ENCODE data around the gene FSTL4.

Gene FSTL4

DNA sequence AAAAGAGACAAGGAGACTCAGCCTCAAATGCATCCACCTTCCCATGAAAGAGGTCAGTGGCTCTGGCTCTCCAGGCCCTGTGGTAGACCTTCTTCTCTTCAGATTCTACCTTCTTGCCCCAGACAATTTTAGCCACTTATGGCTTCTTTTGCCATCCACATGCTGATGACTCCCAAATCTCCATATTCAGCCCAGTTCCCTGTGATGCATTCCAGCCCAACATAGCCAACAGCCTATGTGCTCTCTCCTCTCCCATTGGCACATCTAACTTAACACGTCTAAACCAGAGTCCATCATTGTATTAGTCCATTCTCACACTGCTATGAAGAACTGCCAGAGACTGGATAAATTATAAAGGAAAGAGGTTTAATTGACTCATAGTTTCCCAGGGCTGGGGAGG, 108.8 kb downstream of the FSTL4 start:
- no peak for DNase-seq (ENCODE audit: low read depth)
- no peak for TF ChIP-seq CTCF (IDR thresholded peaks at IDR 0.05; ENCODE audit: low read length, missing control alignments)
- no peak overlapping the region for H3K4me3 ChIP-seq (replicated peaks; ENCODE audit: low read depth, low read length)

DNA sequence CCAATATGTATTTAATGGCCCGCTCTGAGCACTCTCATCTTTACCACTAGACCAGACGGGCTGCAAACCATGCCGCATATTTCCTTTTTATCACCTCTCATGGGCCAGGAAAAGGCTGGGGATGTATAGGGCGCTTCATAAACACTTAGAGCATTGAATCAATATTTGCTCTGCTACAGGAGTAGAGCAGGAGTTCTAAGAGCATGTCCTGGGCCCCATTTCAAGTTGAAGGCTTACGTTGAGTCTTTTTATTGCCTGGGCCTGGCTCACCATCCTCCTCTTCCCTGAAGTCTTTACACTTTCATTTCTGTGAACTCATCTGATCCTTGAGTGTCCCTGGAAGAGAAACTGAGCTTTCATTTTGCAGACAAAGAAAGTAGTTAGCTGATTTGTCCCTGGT, 112.4 kb downstream of the FSTL4 start:
- H3K4me3 ChIP-seq (replicated peaks; ENCODE audit: low read depth, low read length), result no peak overlapping the region
- TF ChIP-seq CTCF (IDR thresholded peaks at IDR 0.05; ENCODE audit: low read length, missing control alignments), result no peak
- no peak for DNase-seq (ENCODE audit: low read depth)

DNA sequence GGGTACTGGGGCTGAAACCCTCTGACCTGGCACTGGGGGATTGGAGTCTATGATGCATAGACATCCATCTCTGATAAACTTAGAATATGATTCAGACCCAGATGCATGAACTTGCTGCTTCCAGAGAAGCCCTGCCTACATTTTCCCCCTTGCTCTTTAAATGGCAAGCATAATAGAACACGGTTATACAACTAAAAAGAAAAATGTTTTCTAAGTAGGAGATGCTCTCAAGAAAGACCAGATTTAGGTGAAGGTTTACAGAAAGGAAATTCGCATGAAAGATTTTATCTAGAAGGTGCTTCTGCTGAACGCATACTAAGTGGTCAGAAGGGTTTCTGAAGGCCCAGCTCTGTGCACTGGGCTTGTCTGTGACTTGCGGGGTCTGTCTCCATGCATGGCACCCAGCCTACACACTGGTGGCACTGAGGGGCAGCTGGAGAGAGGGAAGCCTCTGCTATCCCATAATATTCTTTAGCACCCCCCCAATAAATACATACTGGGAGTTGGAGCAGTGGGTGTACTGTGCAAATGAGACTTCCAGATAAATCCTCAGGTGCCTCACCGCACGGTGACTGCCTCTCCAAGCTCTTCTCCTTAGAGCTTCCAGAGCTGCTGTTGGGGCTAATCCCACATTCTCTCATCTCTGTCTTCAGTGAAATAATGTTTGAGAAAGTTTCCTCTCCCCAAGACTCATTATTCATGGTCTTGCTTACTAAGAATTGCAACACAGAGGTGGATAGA, 114.6 kb downstream of the FSTL4 start:
- no peak for TF ChIP-seq CTCF (IDR thresholded peaks at IDR 0.05; ENCODE audit: low read length, missing control alignments)
- no peak overlapping the region for H3K4me3 ChIP-seq (replicated peaks; ENCODE audit: low read depth, low read length)
- no peak for DNase-seq (ENCODE audit: low read depth)

DNA sequence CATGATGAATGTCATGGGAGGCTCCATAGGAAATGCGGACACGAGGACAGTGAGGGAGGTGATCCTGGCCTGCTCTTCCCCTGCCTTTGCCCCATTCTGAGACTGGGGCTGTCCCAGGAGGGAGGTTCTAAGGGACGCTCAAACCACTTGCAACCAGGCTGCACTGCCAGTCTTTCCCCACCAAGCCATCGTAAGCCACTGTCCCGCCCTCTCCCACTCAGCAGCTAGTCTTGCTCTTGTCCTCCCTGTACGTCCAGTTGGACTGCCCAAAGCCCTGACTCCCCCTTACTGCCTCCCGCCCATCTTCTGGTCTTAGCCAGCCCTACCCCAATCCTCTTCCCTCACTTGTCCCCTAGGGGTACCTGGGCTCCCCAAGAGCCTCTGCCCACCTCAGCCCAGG, 115.7 kb downstream of the FSTL4 start:
- DNase-seq (ENCODE audit: low read depth), result no peak
- TF ChIP-seq CTCF (IDR thresholded peaks at IDR 0.05; ENCODE audit: low read length, missing control alignments), result no peak

DNA sequence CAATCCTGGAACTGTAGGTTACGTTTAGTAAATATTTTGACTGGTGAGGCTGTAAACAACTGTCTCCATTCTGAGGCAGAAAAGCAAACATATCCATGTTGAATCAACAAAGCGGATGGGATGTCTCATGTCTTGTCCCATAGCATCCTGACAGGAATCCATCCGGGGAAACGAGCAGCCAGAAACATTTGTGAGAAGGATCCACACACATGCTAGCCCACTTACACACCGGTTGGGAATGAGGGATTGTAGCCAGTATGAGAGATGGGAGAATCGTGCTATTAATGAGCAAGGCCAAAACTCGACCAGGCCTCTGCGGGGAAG, 117.5 kb downstream of the FSTL4 start:
- H3K4me3 ChIP-seq (replicated peaks; ENCODE audit: low read depth, low read length), result no peak overlapping the region
- no peak for DNase-seq (ENCODE audit: low read depth)
- no peak for TF ChIP-seq CTCF (IDR thresholded peaks at IDR 0.05; ENCODE audit: low read length, missing control alignments)

More for the DNA sequence above, 115.7 kb downstream of the FSTL4 start:
- H3K4me3 ChIP-seq (replicated peaks; ENCODE audit: low read depth, low read length), result no peak overlapping the region

DNA sequence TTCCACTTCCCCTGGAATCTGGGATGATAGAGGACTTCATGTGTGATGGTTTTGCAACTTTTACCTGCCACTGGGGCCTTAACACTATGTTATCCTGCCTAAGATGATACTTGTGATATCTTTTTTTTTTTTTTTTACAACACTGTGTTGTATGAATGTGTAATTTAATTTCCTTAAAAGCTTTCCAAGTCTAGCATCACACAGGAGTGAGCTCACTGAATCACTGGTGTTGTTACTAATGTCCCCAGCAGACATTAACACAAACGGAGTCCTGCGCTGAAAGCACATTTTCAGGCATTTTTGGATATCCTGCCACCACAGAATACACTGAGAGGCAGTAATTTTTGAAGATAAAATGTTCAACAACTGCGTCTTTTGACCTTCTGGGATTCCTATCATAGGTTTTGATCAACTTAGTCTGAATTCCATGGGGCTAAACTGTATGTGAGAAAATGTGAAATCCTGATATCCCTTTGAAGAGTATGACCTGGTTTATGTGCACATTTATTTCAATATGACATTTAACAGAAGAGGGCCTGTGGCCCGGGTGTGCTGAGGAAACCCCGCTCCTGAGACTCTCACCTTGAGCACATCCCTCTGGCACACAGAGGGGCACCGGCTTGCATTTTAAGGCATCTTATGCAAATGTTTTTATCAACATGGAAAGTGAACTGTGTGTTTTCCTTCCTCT, 118.0 kb downstream of the FSTL4 start:
- no peak overlapping the region for H3K4me3 ChIP-seq (replicated peaks; ENCODE audit: low read depth, low read length)
- TF ChIP-seq CTCF (IDR thresholded peaks at IDR 0.05; ENCODE audit: low read length, missing control alignments), result no peak
- no peak for DNase-seq (ENCODE audit: low read depth)

GRCh38 chr5:133489632-133490031, 122.7 kb downstream of the FSTL4 start:
- no peak for TF ChIP-seq CTCF (IDR thresholded peaks at IDR 0.05; ENCODE audit: low read length, missing control alignments)
- no peak overlapping the region for H3K4me3 ChIP-seq (replicated peaks; ENCODE audit: low read depth, low read length)
- DNase-seq (ENCODE audit: low read depth), result no peak
